Measurements from ENCODE around the gene CACNA1E. TPM values are rescaled to one million over a fixed set of nuclear protein-coding genes. Genes with fewer than 3 reads are reported as not detected.

CACNA1E gene
- total RNA-seq, 2 experiments from 2014 or later, result 0.08 TPM; not detected in 1

DNA sequence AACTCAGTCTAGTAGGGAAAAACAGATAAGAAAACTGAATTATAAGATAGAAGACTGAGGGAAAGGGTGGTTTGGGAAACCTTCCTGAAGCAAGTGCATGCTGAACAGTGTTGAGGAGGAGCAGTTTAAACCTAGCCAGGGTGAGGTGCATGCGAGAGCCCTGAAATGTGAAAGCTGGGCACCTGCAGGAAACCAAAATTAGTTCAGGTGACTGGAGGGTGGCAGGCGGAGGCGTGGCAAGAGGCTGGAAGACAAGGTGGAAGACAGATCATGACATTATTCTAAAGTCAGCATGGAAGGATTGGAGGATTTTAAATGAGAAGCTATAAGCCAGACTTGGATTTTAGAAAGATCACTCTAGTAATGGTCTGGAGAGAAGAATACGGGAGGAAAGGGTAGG lies 75.1 kb downstream of the CACNA1E start:
- H3K4me1 Mint-ChIP-seq (ENCODE audit: low read depth), result no peaks in the 10 kb centered on the region
- H3K36me3 Mint-ChIP-seq (ENCODE audit: low read depth), result no peaks in the 10 kb centered on the region

DNA sequence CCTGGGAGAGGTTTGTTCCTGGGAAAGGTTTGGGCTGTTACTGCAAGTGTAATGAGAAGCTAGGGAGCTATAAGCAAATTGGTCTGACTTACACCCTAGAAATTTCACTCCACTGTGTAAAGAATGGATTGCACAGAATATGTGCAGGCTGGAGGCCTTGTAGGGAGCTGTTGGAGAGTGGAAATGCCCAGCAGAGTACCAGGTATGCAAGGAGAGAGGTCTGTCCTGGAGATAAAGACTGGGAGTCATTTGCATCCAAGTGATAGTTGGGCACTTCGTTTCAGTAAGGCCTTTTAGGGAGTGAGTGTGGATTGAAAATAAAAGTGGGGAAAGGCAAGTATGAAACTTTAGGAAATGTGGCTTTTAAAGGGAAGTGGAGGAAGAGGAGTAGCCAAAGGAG lies 75.8 kb downstream of the CACNA1E start:
- CTCF ChIA-PET, result no interaction called here
- Mint-ChIP-seq H3K27ac (no peak overlapping the region), H3K27me3 (ENCODE audit: low read depth) (peaks cover 2% of the 10 kb centered on the region), H3K4me1 (ENCODE audit: low read depth) (no peaks in the 10 kb centered on the region), H3K36me3 (ENCODE audit: low read depth) (no peaks in the 10 kb centered on the region), H3K9me3 (ENCODE audit: insufficient read depth) (no peaks in the 10 kb centered on the region), H3K4me3 (no peak overlapping the region)
- DNase-seq (no peak), ATAC-seq (no peak)
- POLR2A ChIA-PET, result no interaction called here

More for the DNA sequence above, 75.1 kb downstream of the CACNA1E start:
- DNase-seq (no peak), ATAC-seq (no peak)
- Mint-ChIP-seq H3K27me3 (ENCODE audit: low read depth) (peaks cover 1% of the 10 kb centered on the region), H3K9me3 (ENCODE audit: insufficient read depth) (no peaks in the 10 kb centered on the region), H3K27ac (no peak overlapping the region), H3K4me3 (no peak overlapping the region)
- ChIA-PET POLR2A (no interaction called here), CTCF (no interaction called here)

DNA sequence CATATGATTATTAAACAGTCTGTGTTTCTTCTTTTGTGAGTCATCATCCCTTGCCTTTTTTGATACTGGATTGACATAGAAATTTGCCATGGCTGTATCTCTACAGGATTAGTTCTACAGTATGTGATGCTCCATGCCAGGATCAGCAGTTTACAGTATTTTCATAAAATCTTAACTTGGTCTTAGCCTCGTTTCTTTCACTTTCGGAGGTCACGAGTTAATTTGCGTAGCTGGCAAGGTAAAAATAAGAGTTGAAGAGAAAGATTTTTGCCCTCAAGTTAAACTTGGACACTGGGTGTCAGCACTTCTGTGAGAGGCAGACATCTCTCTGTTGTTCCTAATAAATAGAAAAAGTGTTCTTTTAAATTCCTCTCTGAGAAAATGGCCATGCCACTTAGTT lies 79.1 kb downstream of the CACNA1E start:
- no peaks in the 10 kb centered on the region for H3K36me3 Mint-ChIP-seq (ENCODE audit: low read depth)
- H3K4me3 Mint-ChIP-seq, result no peak overlapping the region
- POLR2A ChIA-PET, result no interaction called here
- no peak overlapping the region for H3K27ac Mint-ChIP-seq
- H3K27me3 Mint-ChIP-seq (ENCODE audit: low read depth), result peaks cover 10% of the 10 kb centered on the region
- H3K9me3 Mint-ChIP-seq (ENCODE audit: insufficient read depth), result no peaks in the 10 kb centered on the region
- DNase-seq, result no peak
- H3K4me1 Mint-ChIP-seq (ENCODE audit: low read depth), result no peaks in the 10 kb centered on the region
- ATAC-seq, result no peak
- CTCF ChIA-PET, result no interaction called here

DNA sequence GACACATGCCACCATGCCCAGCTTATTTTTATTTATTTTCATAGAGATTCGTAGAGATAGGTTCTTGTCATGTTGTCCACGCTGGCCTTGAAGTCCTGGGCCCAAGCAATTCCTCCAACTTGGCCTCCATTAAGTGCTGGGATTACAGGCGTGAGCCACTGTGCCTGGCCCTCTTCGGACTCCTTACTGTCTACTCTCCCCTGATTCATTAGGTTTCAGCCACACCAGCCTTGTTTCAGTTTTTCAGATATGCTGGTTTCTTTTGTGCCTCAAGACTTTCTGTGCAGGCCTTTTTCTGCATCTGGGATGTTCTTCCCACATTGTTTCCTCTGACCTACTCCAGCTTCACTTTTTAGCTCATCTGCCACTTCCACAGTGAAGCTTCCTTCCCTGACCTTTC lies 85.4 kb downstream of the CACNA1E start:
- H3K4me1 Mint-ChIP-seq (ENCODE audit: low read depth), result no peaks in the 10 kb centered on the region
- no peak overlapping the region for H3K4me3 Mint-ChIP-seq
- POLR2A ChIA-PET, result no interaction called here
- no peak for ATAC-seq
- DNase-seq, result no peak
- no peaks in the 10 kb centered on the region for H3K36me3 Mint-ChIP-seq (ENCODE audit: low read depth)
- no peak overlapping the region for H3K27ac Mint-ChIP-seq
- peaks cover 14% of the 10 kb centered on the region for H3K27me3 Mint-ChIP-seq (ENCODE audit: low read depth)
- no peaks in the 10 kb centered on the region for H3K9me3 Mint-ChIP-seq (ENCODE audit: insufficient read depth)
- CTCF ChIA-PET, result no interaction called here

DNA sequence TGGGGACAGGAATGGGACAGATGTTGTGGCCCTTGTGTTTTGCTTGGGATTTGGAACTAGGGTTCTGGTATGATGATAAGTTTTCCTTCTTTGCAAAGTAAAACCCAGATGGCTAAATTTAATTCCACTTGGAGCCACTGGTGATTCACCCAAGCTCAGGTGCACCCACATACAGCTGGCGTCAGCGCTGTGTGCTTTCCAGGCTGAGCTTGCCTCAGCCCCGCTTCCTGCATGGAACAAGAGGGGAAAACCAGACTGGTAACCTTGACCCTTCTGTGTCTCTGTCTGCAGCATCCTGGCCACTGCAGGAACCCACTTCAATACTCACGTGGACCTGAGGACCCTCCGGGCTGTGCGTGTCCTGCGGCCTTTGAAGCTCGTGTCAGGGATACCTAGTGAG lies 94.2 kb downstream of the CACNA1E start:
- CTCF ChIA-PET, result no interaction called here
- no peak for DNase-seq
- no peak for ATAC-seq
- Mint-ChIP-seq H3K36me3 (ENCODE audit: low read depth) (no peaks in the 10 kb centered on the region), H3K4me1 (ENCODE audit: low read depth) (no peaks in the 10 kb centered on the region), H3K9me3 (ENCODE audit: insufficient read depth) (no peaks in the 10 kb centered on the region), H3K27me3 (ENCODE audit: low read depth) (peaks cover 5% of the 10 kb centered on the region), H3K27ac (no peak overlapping the region), H3K4me3 (no peak overlapping the region)
- POLR2A ChIA-PET, result no interaction called here

DNA sequence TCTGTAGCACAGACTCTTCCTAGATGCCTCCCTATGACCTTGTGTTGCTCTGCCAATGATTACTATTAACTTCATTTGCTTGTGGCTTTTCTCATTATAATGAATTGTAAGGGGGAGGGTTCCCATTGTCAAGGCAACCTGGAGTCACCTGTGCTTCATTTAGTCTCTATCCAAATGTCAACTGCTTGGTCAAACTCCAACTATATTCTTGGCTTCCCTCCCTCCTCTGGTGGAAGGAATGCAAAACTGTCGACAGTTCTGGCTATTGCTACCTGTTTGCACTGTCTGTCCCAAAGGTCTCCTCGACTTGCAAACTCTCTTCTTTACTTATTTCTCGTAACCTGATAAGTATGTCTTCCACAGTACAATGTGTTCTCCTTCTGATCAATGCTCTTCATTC lies 100.3 kb downstream of the CACNA1E start:
- Mint-ChIP-seq H3K27ac (no peak overlapping the region), H3K27me3 (ENCODE audit: low read depth) (peaks cover 5% of the 10 kb centered on the region), H3K4me1 (ENCODE audit: low read depth) (no peaks in the 10 kb centered on the region), H3K36me3 (ENCODE audit: low read depth) (no peaks in the 10 kb centered on the region), H3K9me3 (ENCODE audit: insufficient read depth) (no peaks in the 10 kb centered on the region), H3K4me3 (no peak overlapping the region)
- DNase-seq (no peak), ATAC-seq (no peak)
- CTCF ChIA-PET, result no interaction called here
- POLR2A ChIA-PET, result no interaction called here

DNA sequence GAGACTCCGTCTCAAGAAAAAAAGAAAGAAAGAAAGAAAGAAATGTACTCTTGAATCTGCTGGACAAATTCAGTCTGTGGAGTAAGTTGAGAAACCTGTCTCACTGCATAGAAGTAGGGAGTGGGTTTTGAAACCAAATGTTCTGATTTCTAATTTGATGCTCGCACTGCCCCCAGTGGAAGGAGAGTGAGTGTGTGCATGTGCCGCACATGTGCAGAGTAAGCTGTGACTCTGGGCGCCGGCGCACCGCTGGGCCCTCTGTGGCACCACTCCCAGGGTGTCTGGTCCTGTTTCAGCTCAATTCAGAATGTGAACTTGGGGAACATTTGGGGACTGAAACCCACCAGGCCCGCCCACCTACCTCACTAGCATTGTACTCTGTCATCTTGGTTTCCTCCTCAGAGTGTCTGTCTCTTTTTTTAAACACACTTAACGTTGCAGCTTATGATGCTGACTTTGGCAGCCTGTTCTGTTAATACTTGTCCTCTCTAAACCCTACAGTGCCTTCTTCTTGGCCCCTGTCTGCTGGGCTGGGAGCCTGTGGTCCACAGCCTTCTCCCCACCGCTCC lies 104.6 kb downstream of the CACNA1E start:
- ChIA-PET CTCF (no interaction called here), POLR2A (no interaction called here)
- DNase-seq, result no peak
- ATAC-seq, result no peak
- Mint-ChIP-seq H3K9me3 (ENCODE audit: insufficient read depth) (no peaks in the 10 kb centered on the region), H3K4me3 (no peak overlapping the region), H3K27ac (no peak overlapping the region), H3K4me1 (ENCODE audit: low read depth) (no peaks in the 10 kb centered on the region), H3K36me3 (ENCODE audit: low read depth) (no peaks in the 10 kb centered on the region), H3K27me3 (ENCODE audit: low read depth) (peaks cover 16% of the 10 kb centered on the region)

DNA sequence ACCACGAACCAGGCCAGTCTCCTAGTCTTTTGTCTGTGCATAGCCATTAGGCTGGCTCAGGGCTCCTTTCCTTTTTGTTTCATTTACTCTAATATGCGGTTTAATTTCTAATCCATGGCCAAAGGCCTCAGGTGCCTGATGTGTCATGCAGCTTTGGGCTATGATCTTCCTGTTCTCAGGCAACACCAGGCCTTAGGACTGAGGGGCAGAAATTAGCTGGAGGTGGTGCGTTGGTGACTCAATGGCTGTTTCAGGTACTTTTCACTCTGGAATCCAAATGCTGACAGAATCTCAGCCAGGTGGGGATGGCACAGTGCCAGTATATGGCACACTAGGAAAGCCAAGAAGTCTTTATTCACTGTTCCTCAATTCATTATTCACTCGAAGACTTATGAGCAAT lies 105.3 kb downstream of the CACNA1E start:
- ChIA-PET POLR2A (no interaction called here), CTCF (no interaction called here)
- Mint-ChIP-seq H3K9me3 (ENCODE audit: insufficient read depth) (no peaks in the 10 kb centered on the region), H3K27ac (no peak overlapping the region), H3K4me3 (no peak overlapping the region), H3K4me1 (ENCODE audit: low read depth) (no peaks in the 10 kb centered on the region), H3K27me3 (ENCODE audit: low read depth) (peaks cover 19% of the 10 kb centered on the region), H3K36me3 (ENCODE audit: low read depth) (no peaks in the 10 kb centered on the region)
- no peak for DNase-seq
- no peak for ATAC-seq

DNA sequence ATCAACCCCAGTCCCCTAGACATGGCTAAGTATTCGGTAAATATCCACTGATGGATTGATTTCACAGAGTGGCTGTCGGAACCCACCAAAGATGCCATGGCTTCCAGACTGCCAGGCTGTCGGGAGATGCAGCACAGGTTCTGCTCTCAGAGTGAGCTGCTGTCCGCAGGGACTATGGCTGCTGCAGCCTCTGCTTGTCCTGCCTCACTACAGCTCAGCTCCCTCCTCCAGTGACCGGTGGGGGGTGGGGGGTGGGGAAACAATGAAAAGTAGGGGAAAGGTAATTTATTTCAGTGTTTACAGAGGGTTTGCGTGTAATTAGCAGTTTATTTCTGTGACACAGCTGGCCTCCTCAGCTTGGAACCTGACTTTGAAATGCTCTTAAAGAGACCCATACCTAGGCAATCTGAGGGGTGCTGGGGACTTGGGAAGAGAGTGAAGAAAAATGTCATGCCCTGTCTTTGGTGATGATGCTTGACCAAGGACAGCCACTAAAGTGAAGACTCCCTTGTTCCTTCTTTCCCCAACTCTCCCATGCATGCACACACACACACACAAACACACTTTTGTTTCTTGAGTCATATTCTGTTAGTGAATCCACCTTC lies 109.0 kb downstream of the CACNA1E start:
- H3K36me3 Mint-ChIP-seq (ENCODE audit: low read depth), result no peaks in the 10 kb centered on the region
- ATAC-seq (no peak), DNase-seq (no peak)
- H3K27me3 Mint-ChIP-seq (ENCODE audit: low read depth), result peaks cover 16% of the 10 kb centered on the region
- H3K9me3 Mint-ChIP-seq (ENCODE audit: insufficient read depth), result no peaks in the 10 kb centered on the region
- no peak overlapping the region for H3K27ac Mint-ChIP-seq
- ChIA-PET POLR2A (no interaction called here), CTCF (no interaction called here)
- H3K4me3 Mint-ChIP-seq, result no peak overlapping the region
- no peaks in the 10 kb centered on the region for H3K4me1 Mint-ChIP-seq (ENCODE audit: low read depth)

DNA sequence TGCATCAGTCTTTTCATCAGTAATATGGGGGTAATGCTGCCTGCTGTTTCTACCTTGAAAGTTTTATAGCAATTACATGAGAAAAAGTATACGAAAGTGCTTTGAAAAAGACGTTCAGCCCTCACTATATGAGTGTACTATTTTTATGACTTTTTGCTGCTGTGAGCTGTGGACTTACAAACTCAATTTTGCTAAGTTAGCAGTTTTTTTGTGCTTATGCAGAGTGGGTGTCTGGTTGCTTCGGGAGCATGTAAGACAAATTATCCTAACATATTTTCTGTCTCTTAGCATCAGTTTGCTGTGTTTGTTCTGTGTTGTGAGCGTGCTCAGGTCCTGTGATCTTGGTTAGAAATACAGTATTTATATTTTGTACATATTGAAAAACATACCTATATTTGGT lies 109.7 kb downstream of the CACNA1E start:
- CTCF ChIA-PET, result no interaction called here
- DNase-seq (no peak), ATAC-seq (no peak)
- Mint-ChIP-seq H3K36me3 (ENCODE audit: low read depth) (no peaks in the 10 kb centered on the region), H3K9me3 (ENCODE audit: insufficient read depth) (no peaks in the 10 kb centered on the region), H3K4me3 (no peak overlapping the region), H3K27me3 (ENCODE audit: low read depth) (peaks cover 16% of the 10 kb centered on the region), H3K27ac (no peak overlapping the region), H3K4me1 (ENCODE audit: low read depth) (no peaks in the 10 kb centered on the region)
- POLR2A ChIA-PET, result no interaction called here

DNA sequence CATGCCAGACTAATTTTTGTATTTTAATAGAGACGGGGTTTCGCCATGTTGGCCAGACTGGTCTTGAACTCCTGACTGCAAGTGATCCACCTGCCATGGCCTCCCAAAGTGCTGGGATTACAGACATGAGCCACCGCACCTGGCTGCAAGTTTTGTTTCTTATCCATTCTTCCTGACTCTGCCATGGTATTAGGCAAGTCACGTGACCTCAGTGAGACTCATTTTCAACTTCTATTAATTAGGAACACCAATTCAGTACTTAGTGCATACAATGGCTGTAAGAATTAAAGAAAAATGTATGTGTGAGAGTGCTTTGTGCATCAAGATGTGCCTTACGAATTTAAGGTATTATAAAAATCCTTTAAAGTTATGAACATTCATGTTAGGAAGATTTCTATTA lies 111.2 kb downstream of the CACNA1E start:
- no peaks in the 10 kb centered on the region for H3K4me1 Mint-ChIP-seq (ENCODE audit: low read depth)
- no peak for ATAC-seq
- DNase-seq, result no peak
- no peak overlapping the region for H3K4me3 Mint-ChIP-seq
- no peak overlapping the region for H3K27ac Mint-ChIP-seq
- no peaks in the 10 kb centered on the region for H3K36me3 Mint-ChIP-seq (ENCODE audit: low read depth)
- H3K27me3 Mint-ChIP-seq (ENCODE audit: low read depth), result peaks cover 16% of the 10 kb centered on the region
- POLR2A ChIA-PET, result no interaction called here
- CTCF ChIA-PET, result no interaction called here
- H3K9me3 Mint-ChIP-seq (ENCODE audit: insufficient read depth), result no peaks in the 10 kb centered on the region

DNA sequence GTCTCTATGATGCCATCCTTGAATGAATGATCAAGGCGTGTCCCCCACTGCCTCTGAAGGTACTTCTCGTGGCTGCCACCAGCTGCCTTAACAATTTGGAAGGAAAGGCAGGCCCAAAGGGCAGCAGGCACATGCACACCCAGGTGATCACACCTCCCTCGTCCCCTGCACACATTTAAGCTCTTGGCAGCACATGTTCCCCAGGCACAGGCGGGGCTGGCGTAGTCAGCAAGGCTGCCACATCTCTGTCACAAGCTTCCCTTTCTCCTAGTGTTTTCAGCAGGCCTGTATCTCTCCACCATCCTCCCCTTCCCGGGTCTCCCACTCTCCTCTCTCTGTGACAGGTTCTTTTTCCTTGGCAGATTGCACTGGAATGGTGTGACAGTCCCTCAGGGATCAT lies 111.9 kb downstream of the CACNA1E start:
- Mint-ChIP-seq H3K4me1 (ENCODE audit: low read depth) (no peaks in the 10 kb centered on the region), H3K36me3 (ENCODE audit: low read depth) (no peaks in the 10 kb centered on the region), H3K9me3 (ENCODE audit: insufficient read depth) (no peaks in the 10 kb centered on the region), H3K4me3 (no peak overlapping the region), H3K27ac (no peak overlapping the region), H3K27me3 (ENCODE audit: low read depth) (peaks cover 16% of the 10 kb centered on the region)
- POLR2A ChIA-PET, result no interaction called here
- ATAC-seq (no peak), DNase-seq (no peak)
- CTCF ChIA-PET, result no interaction called here

DNA sequence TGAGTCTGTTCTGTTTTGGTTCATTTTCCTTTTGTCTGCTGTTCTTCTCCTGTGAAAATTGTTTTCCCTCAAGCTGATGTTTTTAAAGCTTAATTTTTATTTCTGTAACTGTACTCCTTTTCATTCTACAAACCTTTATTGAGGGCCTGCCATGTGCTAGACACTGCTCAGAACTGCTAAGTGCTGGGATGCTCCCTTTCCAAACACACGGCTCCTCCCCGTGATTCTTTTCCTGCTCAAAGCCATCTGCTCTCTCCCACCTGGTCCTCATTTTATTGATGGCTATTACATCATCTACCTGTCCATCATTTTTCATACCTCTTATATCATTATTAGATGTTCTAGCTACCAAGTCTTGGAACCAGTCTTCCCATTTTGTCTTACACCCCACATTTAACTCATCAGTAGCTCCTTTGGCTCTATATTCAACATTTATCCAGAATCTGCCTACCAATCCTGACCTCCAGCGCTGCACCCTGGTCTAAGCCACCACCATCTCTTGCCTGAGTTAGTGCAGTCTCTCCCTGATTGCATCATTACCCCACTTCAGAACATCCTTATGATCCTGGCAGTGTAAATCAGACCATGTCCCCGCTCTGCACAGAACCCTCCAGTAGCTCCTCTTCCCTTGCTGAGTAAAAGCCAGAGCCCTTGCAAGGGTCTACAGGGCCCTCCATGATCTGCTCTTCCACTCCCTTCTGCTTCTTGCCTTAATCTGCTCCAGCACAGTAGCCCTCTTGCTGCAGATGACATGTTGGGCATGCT lies 118.1 kb downstream of the CACNA1E start:
- Mint-ChIP-seq H3K36me3 (ENCODE audit: low read depth) (no peaks in the 10 kb centered on the region), H3K27ac (no peak overlapping the region), H3K9me3 (ENCODE audit: insufficient read depth) (no peaks in the 10 kb centered on the region), H3K4me1 (ENCODE audit: low read depth) (no peaks in the 10 kb centered on the region), H3K4me3 (no peak overlapping the region), H3K27me3 (ENCODE audit: low read depth) (no peaks in the 10 kb centered on the region)
- ATAC-seq (no peak), DNase-seq (no peak)
- ChIA-PET POLR2A (no interaction called here), CTCF (no interaction called here)

Measured in activated CD8-positive, alpha-beta T cell treated with anti-CD3 and anti-CD28 coated beads, Interleukin-2, amount 10 ng/mL, durations not matched to agents 7 days and 5 days (primary cell).